IMR-90 (cell line): ENCODE data around the gene UBE2G1. TPM values are rescaled to one million over a fixed set of nuclear protein-coding genes. Genes with fewer than 3 reads are reported as not detected.

ENCODE experiments used
- ATAC-seq: fragments of 200-7000 bp; cut with Tn5 transposase; 2 replicates; pipeline ENCODE4 v1.9.1; 2020; ENCODE audit warnings: low read depth, mild to moderate bottlenecking, moderate library complexity
- BruUV-seq: library from RNA; stranded (reverse); fragments of 400-500 nt; replicated peaks from 2 replicates; lab custom pipeline; 2021; lab: Mats Ljungman, UMichigan
- CTCF ChIA-PET: fragments of 300-600 bp; formaldehyde crosslinking; extraction: SDS; loops from one replicate; lab custom pipeline; 2021; ENCODE audit warnings: antibody characterized with exemption; lab: Yijun Ruan, JAX
- POLR2A ChIA-PET: fragments of 300-600 bp; sonication (Branson Sonifier 250); formaldehyde crosslinking; loops from one replicate; lab custom pipeline; 2022; ENCODE audit warnings: antibody characterized with exemption; ENCODE audit not compliant: unreplicated experiment; lab: Charles Lee
- DNase-seq: peaks from one replicate; pipeline ENCODE4 v3.0.0; 2013
- H2AFZ ChIP-seq: replicated peaks from 2 replicates; pipeline ENCODE3; 2013; ENCODE audit warnings: low read length, mild to moderate bottlenecking; ENCODE audit not compliant: poor library complexity
- H2AK5ac ChIP-seq: 2 replicates; pipeline ENCODE4 v1.6.1; 2013; ENCODE audit warnings: low read depth, low read length, inconsistent platforms
- H2AK9ac ChIP-seq: replicated peaks from 2 replicates; pipeline ENCODE3; 2013; ENCODE audit warnings: mild to moderate bottlenecking, low read depth, low read length, moderate library complexity; ENCODE audit not compliant: poor library complexity
- H2BK120ac ChIP-seq: 2 replicates; pipeline ENCODE4 v1.6.1; 2013; ENCODE audit warnings: low read depth, low read length, inconsistent platforms
- H2BK15ac ChIP-seq: 3 replicates; pipeline ENCODE4 v1.6.1; 2013; ENCODE audit warnings: low read depth, low read length, inconsistent platforms
- H2BK20ac ChIP-seq: 2 replicates; pipeline ENCODE4 v1.6.1; 2013; ENCODE audit warnings: low read depth, mild to moderate bottlenecking, inconsistent platforms, low read length, moderate library complexity
- H2BK5ac ChIP-seq: 2 replicates; pipeline ENCODE4 v1.6.1; 2013; ENCODE audit warnings: mild to moderate bottlenecking, low read depth, low read length, inconsistent platforms; ENCODE audit not compliant: poor library complexity, severe bottlenecking
- H3K14ac ChIP-seq: replicated peaks from 2 replicates; pipeline ENCODE4 v1.6.1; 2013; ENCODE audit warnings: low read depth, low read length, inconsistent platforms
- H3K18ac ChIP-seq: 2 replicates; pipeline ENCODE4 v1.6.1; 2013; ENCODE audit warnings: low read depth, low read length, control low read depth
- H3K23ac ChIP-seq: 2 replicates; pipeline ENCODE4 v1.6.1; 2013; ENCODE audit warnings: low read depth, low read length, inconsistent platforms
- H3K27ac ChIP-seq: 2 replicates; pipeline ENCODE4 v1.5.1; 2013; ENCODE audit warnings: mild to moderate bottlenecking, control low read depth, low read length; ENCODE audit not compliant: insufficient read depth
- H3K27me3 ChIP-seq: 2 replicates; pipeline ENCODE4 v1.6.1; 2013; ENCODE audit warnings: low read length; ENCODE audit not compliant: control insufficient read depth, insufficient read depth
- H3K36me3 ChIP-seq: 2 replicates; pipeline ENCODE4 v1.6.1; 2013; ENCODE audit warnings: low read length, mixed read lengths; ENCODE audit not compliant: control insufficient read depth, insufficient read depth
- H3K4ac ChIP-seq: 2 replicates; pipeline ENCODE4 v1.6.1; 2013; ENCODE audit warnings: low read depth, low read length, inconsistent platforms
- H3K4me1 ChIP-seq: 2 replicates; pipeline ENCODE4 v1.6.1; 2013; ENCODE audit warnings: low read length, mixed read lengths; ENCODE audit not compliant: control insufficient read depth, insufficient read depth
- H3K4me2 ChIP-seq: 2 replicates; pipeline ENCODE4 v1.6.1; 2013; ENCODE audit warnings: low read depth, mild to moderate bottlenecking, control low read depth, low read length, moderate library complexity
- H3K4me3 ChIP-seq: 2 replicates; pipeline ENCODE4 v1.5.1; 2013; ENCODE audit warnings: low read depth, mild to moderate bottlenecking, control low read depth, low read length, moderate library complexity; ENCODE audit not compliant: insufficient read depth
- H3K56ac ChIP-seq: 2 replicates; pipeline ENCODE4 v1.6.1; 2013; ENCODE audit warnings: low read length, inconsistent platforms; ENCODE audit not compliant: insufficient read depth; ENCODE audit errors: extremely low read depth
- H3K79me1 ChIP-seq, 2 experiments: 2 replicates each; pipeline ENCODE4 v1.6.1; 2013; ENCODE audit warnings: low read length in 2 of 2, inconsistent platforms in 1 of 2, low read depth in 1 of 2
- H3K9ac ChIP-seq: 2 replicates; pipeline ENCODE4 v1.6.1; 2013; ENCODE audit warnings: low read depth, low read length, control low read depth
- H3K9me1 ChIP-seq: 2 replicates; pipeline ENCODE4 v1.6.1; 2013; ENCODE audit warnings: low read length, inconsistent platforms; ENCODE audit not compliant: insufficient read depth
- H3K9me3 ChIP-seq: 2 replicates; pipeline ENCODE4 v1.6.1; 2013; ENCODE audit warnings: low read length; ENCODE audit not compliant: control insufficient read depth, insufficient read depth
- H4K20me1 ChIP-seq: 2 replicates; pipeline ENCODE4 v1.6.1; 2013; ENCODE audit warnings: low read length, inconsistent platforms; ENCODE audit not compliant: insufficient read depth
- H4K5ac ChIP-seq: 2 replicates; pipeline ENCODE4 v1.6.1; 2013; ENCODE audit warnings: mild to moderate bottlenecking, low read depth, low read length, control low read depth
- H4K8ac ChIP-seq, 2 experiments: 2 replicates each; pipeline ENCODE4 v1.6.1; 2013; ENCODE audit warnings: low read depth in 2 of 2, low read length in 2 of 2, control low read depth in 1 of 2, inconsistent platforms in 1 of 2
- H4K91ac ChIP-seq: 2 replicates; pipeline ENCODE4 v1.6.1; 2013; ENCODE audit warnings: low read depth, low read length, inconsistent platforms; ENCODE audit not compliant: insufficient read depth
- BHLHE40 ChIP-seq: fragments of 150-350 bp; IDR thresholded peaks from 2 replicates; pipeline ENCODE4 v1.6.1; 2016; ENCODE audit warnings: mild to moderate bottlenecking, low read depth, low read length
- CEBPB ChIP-seq: IDR thresholded peaks from 2 replicates; pipeline ENCODE4 v1.6.1; 2012; ENCODE audit warnings: low read depth, low read length, improper control_type of control experiment
- CHD1 ChIP-seq: IDR thresholded peaks from 2 replicates; pipeline ENCODE4 v1.6.1; 2012; ENCODE audit warnings: low read depth, low read length, improper control_type of control experiment
- CTCF ChIP-seq: conservative IDR thresholded peaks from 2 replicates; pipeline ENCODE4 v1.5.1; 2012; ENCODE audit warnings: mild to moderate bottlenecking, low read depth, low read length, improper control_type of control experiment
- ELK1 ChIP-seq: fragments of 150-350 bp; IDR thresholded peaks from 2 replicates; pipeline ENCODE4 v1.6.1; 2016; ENCODE audit warnings: low read depth, mild to moderate bottlenecking, low read length, moderate library complexity, borderline replicate concordance
- FOS ChIP-seq: fragments of 150-350 bp; IDR thresholded peaks from 2 replicates; pipeline ENCODE4 v1.6.1; 2016; ENCODE audit warnings: low read depth, low read length
- MAFK ChIP-seq: IDR thresholded peaks from 2 replicates; pipeline ENCODE4 v1.6.1; 2012; ENCODE audit warnings: low read depth, low read length, improper control_type of control experiment
- MAZ ChIP-seq: IDR thresholded peaks from 2 replicates; pipeline ENCODE4 v1.6.1; 2012; ENCODE audit warnings: low read depth, mild to moderate bottlenecking, low read length, improper control_type of control experiment, moderate library complexity, borderline replicate concordance
- MXI1 ChIP-seq: IDR thresholded peaks from 2 replicates; pipeline ENCODE4 v1.6.1; 2012; ENCODE audit warnings: low read depth, mild to moderate bottlenecking, low read length, moderate library complexity, borderline replicate concordance
- NFE2L2 ChIP-seq: fragments of 150-350 bp; IDR thresholded peaks from 2 replicates; pipeline ENCODE4 v1.6.1; 2016; ENCODE audit warnings: low read depth, mild to moderate bottlenecking, low read length
- POLR2A ChIP-seq: IDR thresholded peaks from 2 replicates; pipeline ENCODE4 v1.6.1; 2012; ENCODE audit warnings: mild to moderate bottlenecking, low read depth, low read length
- RAD21 ChIP-seq: IDR thresholded peaks from 2 replicates; pipeline ENCODE4 v1.6.1; 2012; ENCODE audit warnings: low read length, improper control_type of control experiment
- RCOR1 ChIP-seq: IDR thresholded peaks from 2 replicates; pipeline ENCODE4 v1.6.1; 2012; ENCODE audit warnings: mild to moderate bottlenecking, low read length, improper control_type of control experiment; ENCODE audit not compliant: insufficient replicate concordance
- RFX5 ChIP-seq: IDR thresholded peaks from 2 replicates; pipeline ENCODE4 v1.8.0; 2012; ENCODE audit warnings: low read depth, mild to moderate bottlenecking, low read length, moderate library complexity
- SMC3 ChIP-seq: fragments of 150-350 bp; IDR thresholded peaks from 2 replicates; pipeline ENCODE4 v1.6.1; 2016; ENCODE audit warnings: low read depth, mild to moderate bottlenecking, antibody characterized with exemption, low read length, moderate library complexity
- USF2 ChIP-seq: fragments of 150-350 bp; IDR thresholded peaks from 2 replicates; pipeline ENCODE4 v1.6.1; 2017; ENCODE audit warnings: mild to moderate bottlenecking, antibody characterized with exemption, low read length, low read depth
- WGBS, 2 experiments: methylation state at CpG; one replicate each; pipeline versions ENCODE4 v1.1.5 to v1.1.7; 2013; ENCODE audit warnings: missing lambda C conversion rate in 2 of 2; ENCODE audit not compliant: insufficient read length in 1 of 2; ENCODE audit errors: extremely low coverage in 2 of 2; 5-methylcytosine and 5-hydroxymethylcytosine counted together
- dilution Hi-C: fragments of 300-500 bp; cut with HindIII; formaldehyde crosslinking; loops from one replicate; pipeline ENCODE4 v1.14.3; 2018; ENCODE audit warnings: low sequenced_read_pairs; ENCODE audit not compliant: unreplicated experiment
- in situ Hi-C: fragments of 300-500 bp; cut with MboI; formaldehyde crosslinking; loops from 3 replicates; pipeline ENCODE4 v1.14.3; 2019; ENCODE audit warnings: low sequenced_read_pairs, inconsistent platforms, mixed read lengths
- intact Hi-C: fragments of 100-400 bp; cut with micrococcal nuclease; formaldehyde crosslinking; loops from 2 replicates; pipeline ENCODE4 v1.10.0; 2022
- polyA plus RNA-seq, 3 experiments: library from polyadenylated mRNA; depleted of rRNA; stranded (reverse); fragments of >200 nt; gene quantifications; 2 replicates each; pipeline ENCODE4 v1.2.3, GENCODE V29; 2012; ENCODE audit warnings: low replicate concordance in 1 of 3
- total RNA-seq: library from RNA; depleted of rRNA; stranded (reverse); fragments of >200 nt; gene quantifications from 2 replicates; pipeline ENCODE4 v1.2.3, GENCODE V29; 2012

Gene UBE2G1
- total and polyA plus RNA-seq, 2 of the 4 experiments (the other 2 are of a cell fraction) = 26.3 to 26.6 TPM

GRCh38 chr17:4369557-4370230, 3.2 kb upstream of the UBE2G1 start:
- ATAC-seq (no peak), DNase-seq (no peak)
- no peak overlapping the region for H3K56ac ChIP-seq
- no peak overlapping the region for H3K4me2 ChIP-seq
- H3K4me1 ChIP-seq = no peaks in the 10 kb centered on the region
- H3K4me3 ChIP-seq = no peak overlapping the region
- H2AK5ac ChIP-seq = no peak overlapping the region
- no peaks in the 10 kb centered on the region for H3K9me3 ChIP-seq
- POLR2A ChIA-PET = no interaction called here
- in situ Hi-C loops (no loop called here), dilution Hi-C loops (no loop called here), intact Hi-C loops (loop anchor here (5.0 kb wide), 1 partner anchor 137 kb away; no protein-coding TSS in a partner anchor)
- no peak overlapping the region for H2BK120ac ChIP-seq
- no peak overlapping the region for H4K5ac ChIP-seq
- H3K4ac ChIP-seq = no peak overlapping the region
- no peak overlapping the region for H3K14ac ChIP-seq
- no peaks in the 10 kb centered on the region for H3K9me1 ChIP-seq
- H2AK9ac ChIP-seq = no peak overlapping the region
- CTCF ChIA-PET = no interaction called here
- H4K91ac ChIP-seq = no peak overlapping the region
- no TSS peak for BruUV-seq
- H2BK5ac ChIP-seq = no peak overlapping the region
- no peaks in the 10 kb centered on the region for H3K27me3 ChIP-seq
- H3K9ac ChIP-seq = no peak overlapping the region
- 95% methylated on average over 7 of the region's 16 CpGs; no CpG with 5 or more reads in 1 of the 2 experiments for WGBS, 2 experiments
- H2BK20ac ChIP-seq = no peak overlapping the region
- no peak overlapping the region for H4K8ac ChIP-seq
- H3K18ac ChIP-seq = no peak overlapping the region
- no peaks in the 10 kb centered on the region for H3K36me3 ChIP-seq
- H2BK15ac ChIP-seq = no peak overlapping the region
- TF ChIP-seq SMC3 (no peak), RAD21 (no peak), CEBPB (no peak), BHLHE40 (no peak), USF2 (no peak), MXI1 (no peak), POLR2A (no peak), RFX5 (no peak), CTCF (no peak), FOS (no peak), NFE2L2 (no peak), ELK1 (no peak), RCOR1 (no peak), CHD1 (no peak), MAZ (no peak), MAFK (no peak)
- H4K20me1 ChIP-seq = peaks cover 11% of the 10 kb centered on the region
- H3K79me1 ChIP-seq = peaks cover 0 to 4% of the 10 kb centered on the region in 2 experiments; a peak in 2 of 4 replicates
- H3K27ac ChIP-seq = no peak overlapping the region
- no peak overlapping the region for H2AFZ ChIP-seq
- H3K23ac ChIP-seq = no peak overlapping the region
